GM18868 (cell line): ENCODE measurements around the gene RAP1GAP.
"Not testable (repeated sequence)": the region's sequence is repeated elsewhere in the genome, so short reads cannot be mapped to it uniquely, and the experiment has no call there.

Experiments
- ATAC-seq: cut with Tn5 transposase; IDR thresholded peaks from one replicate; pipeline ENCODE4 v1.9.1; 2021; ENCODE audit warnings: mild to moderate bottlenecking, moderate library complexity; ENCODE audit not compliant: unreplicated experiment

RAP1GAP gene

DNA sequence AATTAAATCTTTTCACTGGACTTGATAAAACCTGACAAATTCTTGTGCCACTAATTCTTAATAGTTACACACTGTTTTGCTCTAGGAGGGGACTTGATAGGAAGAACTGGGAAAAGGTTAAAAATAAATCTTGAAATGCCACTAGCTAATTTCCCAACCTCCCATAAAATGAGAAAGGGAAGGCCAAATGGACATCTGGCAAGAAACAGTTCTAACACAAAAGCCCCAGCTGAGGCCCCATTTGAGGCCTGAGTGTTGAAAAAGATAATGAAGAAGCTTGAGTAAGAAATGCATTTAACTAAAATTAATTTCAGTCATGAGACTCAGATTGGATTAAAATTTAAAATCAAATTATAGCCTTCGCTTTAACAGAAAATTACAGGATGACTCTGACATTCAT lies 11.2 kb upstream of the RAP1GAP start:
- ATAC-seq = no peak

- no peak for ATAC-seq
These were observed 8.0 kb upstream of the RAP1GAP start for GRCh38 chr1:21677168-21677567.

DNA sequence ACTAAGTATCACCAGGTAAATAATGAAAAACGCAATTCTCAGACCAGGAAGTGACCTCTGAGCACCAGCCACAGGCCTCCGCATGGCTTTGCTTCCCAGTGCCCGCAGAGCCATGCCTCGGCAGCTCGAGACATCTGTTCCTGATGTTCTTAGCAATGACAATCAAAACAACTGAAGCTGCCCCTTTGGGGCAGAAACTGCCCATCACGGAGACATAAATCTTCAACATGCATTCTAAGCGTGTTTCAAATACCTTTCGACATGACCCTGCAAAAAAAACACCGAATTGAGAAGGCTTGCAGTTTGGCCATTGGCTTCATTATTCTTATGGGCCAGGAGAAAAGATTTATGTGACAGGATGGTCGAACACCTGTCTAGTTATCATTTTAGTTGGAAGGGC lies 5.8 kb upstream of the RAP1GAP start:
- ATAC-seq = no peak

DNA sequence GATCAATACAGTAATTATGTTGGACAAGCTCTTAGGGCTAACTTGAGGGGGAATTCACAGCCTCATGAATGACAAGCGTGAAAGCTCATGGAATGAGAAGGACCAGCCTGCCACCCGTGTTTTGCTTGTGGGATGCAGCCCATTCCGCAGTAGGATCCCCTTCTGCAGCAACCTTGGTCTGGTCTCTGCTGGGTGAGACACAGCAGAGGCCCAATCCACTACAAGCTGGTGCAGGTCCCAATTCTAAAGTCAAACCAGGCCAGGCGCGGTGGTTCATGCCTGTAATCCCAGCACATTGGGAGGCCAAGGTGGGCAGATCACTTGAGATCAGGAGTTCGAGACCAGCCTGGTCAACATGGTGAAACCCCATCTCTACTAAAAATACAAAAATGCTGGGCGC lies 4.7 kb upstream of the RAP1GAP start:
- ATAC-seq = not testable (repeated sequence)

DNA sequence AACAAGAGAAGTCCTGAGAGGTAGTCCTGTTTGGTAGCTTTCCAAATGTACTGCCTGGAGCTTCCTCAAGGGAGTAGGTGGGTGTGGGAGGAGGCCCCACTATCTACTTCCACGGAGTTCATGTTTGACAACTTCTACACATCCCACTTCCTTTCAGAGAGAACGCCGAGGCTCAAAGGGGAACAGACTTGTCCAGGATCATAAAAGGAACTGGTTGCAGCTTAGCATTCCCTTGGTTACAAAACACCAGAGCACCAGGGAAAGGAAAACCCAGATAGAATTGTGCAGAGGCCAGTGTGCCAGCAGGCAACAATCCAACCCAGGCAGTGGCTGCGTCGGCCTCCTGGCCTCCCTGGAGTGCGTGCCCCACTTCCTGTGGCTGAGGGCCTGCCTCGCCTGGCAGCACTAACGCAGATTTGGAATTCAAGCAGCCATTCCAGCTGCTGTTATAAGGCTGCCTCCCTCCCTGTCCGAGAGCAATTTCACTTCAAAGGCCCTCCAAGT lies 4.2 kb upstream of the RAP1GAP start:
- ATAC-seq = no peak

DNA sequence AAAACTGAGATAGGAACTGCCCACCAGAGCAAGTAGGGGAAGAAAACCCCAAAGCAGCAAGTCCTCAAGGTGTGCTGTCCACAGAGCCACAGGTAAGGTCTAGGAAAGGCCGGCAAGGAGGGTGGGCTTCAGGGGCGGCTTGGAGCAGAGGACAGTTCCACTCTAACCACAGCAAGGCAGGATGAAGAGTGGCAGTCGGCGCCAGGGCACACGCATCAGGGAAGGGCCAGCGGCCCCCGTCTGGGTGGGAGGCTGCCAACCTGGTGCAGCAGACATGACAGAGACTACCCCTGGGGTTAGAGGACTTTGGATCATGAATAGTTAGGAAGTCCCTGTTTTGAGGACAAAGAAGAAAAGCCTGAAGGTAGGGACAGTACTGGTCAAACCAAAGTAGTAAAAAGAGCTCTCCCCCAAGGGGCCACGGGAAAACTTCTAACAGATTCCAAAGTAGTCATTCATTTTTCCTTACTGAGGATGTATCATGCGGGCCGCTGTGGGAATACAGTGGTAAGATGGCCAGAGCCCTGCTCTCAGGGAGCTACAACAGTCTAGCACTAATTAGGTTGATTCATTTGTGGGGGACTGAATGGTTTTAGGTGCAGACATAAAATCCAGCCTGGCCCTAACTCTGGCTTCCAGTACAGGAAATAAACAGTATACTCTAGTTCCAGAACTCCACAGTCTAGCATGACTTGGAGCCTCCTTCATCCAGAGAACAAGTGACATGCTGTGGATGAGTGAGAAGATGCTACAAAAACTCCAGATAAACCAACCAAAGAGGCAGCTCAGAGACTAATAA lies 3.5 kb upstream of the RAP1GAP start:
- no peak for ATAC-seq

DNA sequence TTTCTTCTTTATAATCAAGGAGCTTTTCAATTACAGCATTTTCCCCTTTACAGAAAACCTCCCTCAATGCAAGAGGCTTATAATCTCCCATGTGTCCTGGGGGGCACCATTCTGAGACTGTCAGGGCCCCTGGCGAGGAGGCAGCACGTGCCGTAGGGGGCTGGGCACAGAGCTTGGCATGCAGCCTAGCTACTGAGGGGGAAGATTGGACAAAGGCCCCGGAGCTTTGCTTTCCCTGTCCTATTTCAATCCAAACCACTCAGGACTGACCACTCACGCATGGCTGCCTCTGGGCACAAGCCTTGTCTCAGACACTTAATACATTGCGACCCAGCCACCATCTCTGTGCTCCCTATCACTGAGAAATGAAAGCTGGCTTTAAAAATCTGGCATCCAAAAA lies 2.8 kb upstream of the RAP1GAP start:
- no peak for ATAC-seq

DNA sequence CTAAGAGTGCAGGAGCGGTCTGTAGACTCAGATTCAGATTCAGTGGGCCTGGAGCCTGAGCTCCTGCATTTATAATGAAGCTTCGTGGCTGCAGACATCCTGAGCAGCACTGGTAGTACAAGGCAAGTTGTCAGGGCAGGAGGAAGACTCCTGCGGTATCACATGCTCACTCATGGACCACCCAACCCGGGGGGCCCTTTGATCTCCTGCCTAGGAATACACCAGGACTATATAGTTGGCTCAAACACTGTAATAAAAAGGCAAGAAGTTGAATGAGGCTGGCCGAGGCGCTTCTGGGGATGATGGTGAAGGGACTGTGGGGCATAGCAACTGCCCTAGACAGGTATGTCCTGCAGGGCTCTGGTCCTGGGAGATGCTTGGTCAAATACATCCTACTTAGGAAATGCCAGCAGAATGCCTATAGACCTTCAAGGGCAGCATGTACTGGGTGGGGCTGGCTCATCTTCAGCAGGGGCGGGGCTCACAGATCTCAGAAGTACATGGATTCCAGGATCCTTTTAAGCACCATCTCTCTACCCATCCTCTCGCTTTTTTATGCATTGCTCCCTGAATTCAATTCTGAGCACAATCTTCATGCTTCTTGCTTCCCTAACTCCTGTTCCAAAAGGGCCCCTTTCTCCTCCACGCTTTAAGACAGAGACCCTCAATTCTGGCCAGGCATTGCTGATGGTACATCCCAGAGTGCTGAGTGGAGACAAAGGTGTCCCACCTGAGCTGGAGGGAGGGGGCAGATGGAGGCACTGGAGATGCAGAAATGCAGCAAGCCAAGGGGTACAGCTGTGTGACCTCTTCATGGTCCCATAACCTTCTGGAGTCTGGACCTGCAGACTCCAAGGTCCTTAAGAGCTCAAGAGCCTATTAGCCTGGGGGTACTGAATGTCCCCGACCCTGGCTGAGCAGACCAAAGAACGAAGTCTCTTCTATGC lies 2.1 kb upstream of the RAP1GAP start:
- no peak for ATAC-seq

GRCh38 chr1:21670059-21670881 lies 1.1 kb upstream of the RAP1GAP start:
- ATAC-seq = no peak

DNA sequence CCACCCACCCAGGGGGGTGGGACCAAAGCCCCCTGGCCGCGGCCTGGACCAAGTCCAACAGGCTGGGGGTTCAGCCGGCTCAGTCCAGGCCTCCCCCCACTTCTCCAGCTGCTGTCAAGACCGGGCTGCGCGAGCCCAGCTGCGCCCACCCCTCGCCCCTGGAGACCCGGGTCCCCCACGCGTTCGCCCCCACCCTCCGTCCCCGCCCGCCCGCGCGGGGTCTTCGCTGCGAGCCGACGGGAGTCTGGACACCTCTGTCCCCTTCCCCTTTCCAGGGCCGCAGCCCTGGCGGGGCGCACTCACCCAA lies 253 bp downstream of the RAP1GAP start:
- ATAC-seq = no peak

- no peak for ATAC-seq
These were observed 766 bp downstream of the RAP1GAP start for GRCh38 chr1:21668232-21668950.

DNA sequence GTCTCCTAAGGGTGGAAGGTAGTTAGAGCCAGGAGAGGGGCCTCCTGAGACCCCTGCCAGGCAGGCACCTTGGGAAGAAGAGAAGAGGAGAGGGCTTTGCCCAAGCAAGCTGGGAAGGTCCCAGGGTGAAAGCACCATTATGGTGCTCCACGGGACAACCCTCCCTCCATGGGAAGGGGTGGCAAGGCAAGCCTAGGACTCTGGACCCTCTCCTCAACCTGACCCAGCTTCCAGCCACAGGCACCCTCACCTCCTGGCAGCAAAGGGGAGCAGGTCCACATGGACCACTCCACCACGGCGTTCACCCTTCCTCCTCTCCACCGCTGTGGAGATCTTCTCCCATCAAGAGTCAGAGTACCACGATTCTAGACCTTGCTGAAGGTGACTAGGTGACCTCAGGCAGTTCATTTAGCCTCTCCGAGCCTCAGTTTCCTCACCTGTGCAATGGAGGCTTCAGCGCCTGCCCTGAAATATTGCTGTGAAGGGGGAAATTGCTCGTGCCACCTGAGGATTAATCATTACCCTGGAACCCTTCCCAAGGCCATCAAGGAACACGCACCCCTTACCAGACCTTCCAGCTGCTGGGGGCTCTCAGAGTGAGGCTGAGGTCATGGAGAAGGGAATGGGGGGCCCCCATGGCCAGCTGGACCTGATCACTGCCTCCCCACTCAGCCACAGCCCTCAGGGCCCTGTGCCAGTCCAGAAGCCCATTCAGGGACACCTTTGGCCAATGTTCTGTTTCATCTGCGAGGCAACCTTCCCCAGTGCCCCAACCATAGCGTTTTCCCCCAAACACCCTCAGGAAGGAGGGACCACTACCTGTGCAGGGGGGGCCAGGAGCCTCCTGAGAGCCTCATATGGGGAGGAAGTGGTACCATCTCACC lies 1.6 kb downstream of the RAP1GAP start:
- ATAC-seq = no peak

DNA sequence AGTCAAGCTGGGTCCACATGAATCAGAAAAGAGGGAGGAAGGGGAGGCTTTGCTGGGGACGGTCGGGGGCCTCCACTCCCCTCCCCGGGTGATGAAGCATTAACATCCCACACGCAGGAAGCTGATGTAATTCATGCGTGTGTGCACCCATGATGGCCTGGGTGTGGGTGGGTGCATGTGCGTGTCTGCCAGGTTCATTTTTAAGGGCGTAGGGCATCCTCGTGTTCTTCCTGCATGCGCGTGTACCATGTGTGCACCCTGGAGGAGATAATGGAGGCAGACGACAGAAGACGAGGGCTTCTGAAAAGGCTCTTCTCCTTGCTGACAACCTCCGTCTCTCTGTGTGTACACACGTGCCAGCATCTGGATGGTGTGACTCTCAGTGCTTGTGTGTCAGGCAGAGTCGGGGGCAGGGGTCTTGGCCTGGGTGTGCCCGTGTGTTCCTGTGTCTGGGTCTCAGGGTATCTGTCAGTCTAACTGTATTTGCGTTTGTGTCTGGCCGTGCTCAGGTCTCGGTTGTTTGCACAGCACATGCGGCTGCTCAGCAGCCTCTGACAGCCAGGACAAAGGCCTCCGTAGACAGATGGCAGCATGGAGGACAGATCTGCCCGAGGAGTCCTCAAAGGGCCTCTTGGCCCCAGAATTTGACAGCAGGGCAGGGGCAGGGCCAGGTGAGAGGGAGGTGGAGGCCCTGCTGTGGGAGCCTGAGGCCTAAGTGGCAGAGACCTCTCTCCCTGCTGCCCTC lies 2.4 kb downstream of the RAP1GAP start:
- no peak for ATAC-seq

DNA sequence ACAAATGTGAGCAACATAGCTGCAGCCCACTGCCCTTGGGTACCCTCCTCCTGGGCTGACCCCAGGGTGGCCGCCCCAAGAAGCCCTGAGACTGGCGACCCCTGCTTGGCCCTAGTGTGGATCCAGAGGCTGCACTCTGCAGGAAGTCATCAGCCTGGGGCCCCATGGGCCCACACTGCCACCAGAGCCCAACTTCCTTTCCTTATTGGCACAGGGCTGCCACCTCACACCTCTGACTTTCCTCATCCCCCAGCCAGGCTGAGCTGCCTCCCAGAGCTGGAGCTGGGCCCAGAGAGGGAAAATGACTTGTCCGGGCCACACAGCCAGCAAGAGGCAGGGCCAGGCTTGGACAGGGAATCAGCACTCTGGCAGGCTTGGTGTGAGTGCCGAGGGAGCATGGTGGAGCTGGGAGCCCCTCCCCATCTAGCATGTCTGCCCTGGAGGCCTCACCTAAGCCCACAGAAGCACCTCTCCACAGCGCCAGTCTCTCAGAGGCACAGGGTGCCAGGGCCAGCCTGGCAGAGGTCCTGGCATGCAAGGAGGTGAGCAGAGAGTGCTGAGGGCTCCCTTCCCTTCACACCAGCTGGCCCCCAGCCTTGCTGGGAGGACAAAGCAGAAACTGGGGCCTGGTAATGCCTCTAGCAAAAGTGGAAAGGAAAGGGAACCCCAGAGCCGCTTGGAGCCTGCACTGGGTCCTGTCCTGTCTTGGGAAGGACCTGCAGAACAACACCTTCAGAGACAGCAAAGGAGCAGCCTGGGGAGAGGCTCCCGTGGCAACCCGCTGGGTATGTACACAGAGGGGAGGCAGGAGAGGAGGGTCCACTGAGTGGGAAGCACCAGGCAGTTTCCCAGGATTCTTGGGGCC lies 3.2 kb downstream of the RAP1GAP start:
- ATAC-seq = no peak

DNA sequence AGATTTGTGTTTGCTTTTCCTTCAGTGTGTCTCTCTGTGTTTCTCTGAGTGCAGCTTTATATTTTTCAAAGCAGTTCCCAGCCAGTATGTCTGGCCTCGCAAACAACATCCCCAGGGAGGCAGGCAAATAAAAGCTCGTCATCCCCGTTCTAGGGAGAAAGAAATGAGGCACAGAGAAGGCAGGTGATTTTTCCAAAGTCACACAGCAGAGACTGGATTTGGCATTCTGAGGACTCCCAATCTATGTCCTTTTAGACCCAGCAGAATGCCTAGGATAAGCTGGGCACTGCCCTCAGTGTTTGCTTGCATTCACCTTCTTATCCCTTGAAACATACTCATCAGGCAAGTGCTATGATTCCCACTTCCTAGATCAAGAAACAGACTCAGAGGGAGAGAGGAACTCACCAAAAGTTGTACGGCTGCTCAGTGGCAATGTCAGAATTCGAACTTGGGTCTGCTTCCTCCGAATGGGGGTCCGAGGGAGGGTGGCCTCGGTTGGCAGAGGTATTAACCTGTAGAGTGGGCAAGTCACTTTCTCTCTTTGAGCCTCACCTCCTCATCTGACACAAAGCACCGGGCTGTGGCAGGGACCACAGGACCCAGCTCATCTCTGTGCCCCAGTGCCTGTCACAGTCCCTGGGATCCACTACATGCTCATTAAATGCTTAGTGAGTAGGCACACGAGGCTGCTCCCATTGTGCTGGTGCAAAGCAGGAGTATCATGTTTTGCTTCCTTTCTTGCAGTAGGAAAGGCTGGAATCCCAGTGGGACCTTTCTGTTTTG lies 4.2 kb downstream of the RAP1GAP start:
- ATAC-seq = no peak

DNA sequence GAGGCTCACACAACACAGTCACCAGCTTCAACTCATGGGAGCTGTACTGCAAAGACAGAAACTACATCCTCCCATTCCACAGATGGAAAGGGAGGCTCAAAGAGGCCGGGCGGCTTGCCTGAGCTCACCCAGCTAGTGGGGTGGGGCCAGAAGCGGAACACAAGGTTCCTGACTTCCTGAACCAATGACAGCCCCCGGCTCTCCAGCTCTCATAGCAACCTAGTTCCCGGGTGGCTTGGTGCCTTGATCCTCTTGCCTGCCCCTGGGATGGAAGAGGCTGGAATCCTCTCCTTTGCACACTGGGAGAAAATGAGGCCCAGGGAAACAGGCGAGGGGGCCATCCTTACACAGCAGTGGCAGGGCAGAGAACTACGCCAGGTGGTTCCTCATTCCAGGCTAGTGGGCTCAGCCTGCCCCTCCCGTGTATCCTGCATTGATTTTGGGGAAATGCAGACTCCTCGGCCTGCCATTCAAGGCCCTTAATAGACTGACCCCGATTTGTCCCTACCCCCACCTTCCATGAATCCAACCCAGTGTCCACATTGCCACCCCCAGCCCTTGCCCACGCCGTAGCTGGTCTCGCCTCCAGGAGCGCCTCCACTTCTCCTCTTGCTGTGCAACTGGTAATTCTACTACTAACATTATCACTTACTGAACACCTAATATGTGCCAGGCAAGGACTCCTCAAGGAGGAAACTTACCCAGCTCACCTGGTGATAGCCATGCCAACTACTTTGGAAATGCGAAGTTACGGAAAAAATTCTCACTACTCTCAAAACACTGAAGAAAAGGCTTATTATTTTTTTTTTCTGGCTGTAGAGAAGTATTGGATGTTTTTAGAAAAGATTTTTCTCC lies 5.0 kb downstream of the RAP1GAP start:
- no peak for ATAC-seq
